HG02571 (cell line): ENCODE data around the gene NIBAN1.
"Not testable (repeated sequence)": the region's sequence is repeated elsewhere in the genome, so short reads cannot be mapped to it uniquely, and the experiment has no call there.

Experiments
- ATAC-seq: cut with Tn5 transposase; IDR thresholded peaks from one replicate; pipeline ENCODE4 v1.9.1; 2021; ENCODE audit warnings: mild to moderate bottlenecking, moderate library complexity; ENCODE audit not compliant: unreplicated experiment

The NIBAN1 gene

GRCh38 chr1:184974056-184974836 is at the start of gene NIBAN1:
NIBAN1 (minus strand) TSS chr1:184974508; CDS start chr1:184974356, 152 bp downstream.
- peak; percentile 52 for ATAC-seq

- no peak for ATAC-seq
These were observed 43.7 kb upstream of the NIBAN1 start for GRCh38 chr1:185017966-185018365.

DNA sequence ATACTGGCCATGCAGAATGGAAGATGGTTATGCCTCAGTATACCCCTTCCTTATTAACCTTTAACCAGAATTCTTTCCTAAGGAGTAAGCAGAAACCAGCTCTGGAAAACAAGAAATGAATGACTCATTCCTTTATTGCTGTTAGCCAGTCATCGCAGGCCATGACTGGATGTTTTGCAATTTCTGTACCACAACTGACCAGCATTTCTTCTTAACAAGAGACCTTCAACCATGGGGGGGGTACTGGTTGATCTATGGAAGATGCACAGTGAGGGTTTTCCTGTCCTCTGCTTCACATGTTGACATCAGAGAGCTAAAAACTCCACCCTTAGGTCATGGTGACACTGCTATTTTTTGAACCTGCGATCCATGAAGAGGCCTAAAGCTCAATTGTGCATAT is 43.0 kb upstream of the NIBAN1 start:
- ATAC-seq = no peak

- no peak for ATAC-seq
These were observed 42.6 kb upstream of the NIBAN1 start for GRCh38 chr1:185016880-185017279.

DNA sequence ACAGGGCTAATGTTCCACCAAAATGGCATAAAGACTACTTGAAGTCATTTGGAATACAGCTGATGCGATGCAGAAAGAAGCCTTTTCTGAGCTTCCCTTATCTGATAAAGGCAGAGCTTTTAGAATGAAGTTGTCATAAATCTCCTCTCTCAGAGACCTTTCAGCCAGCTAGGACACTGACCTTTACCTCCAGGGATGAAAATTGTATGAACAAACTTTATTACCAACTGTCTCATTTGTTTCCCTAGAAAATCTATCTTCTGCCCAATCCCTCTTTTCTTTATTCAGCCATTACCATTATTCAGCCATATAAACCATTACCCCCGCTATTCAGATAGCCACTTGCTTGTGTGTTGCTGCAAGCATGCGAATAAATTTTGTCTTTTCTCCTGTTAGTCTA is 41.3 kb upstream of the NIBAN1 start:
- ATAC-seq = no peak

GRCh38 chr1:185014941-185015340 is 40.6 kb upstream of the NIBAN1 start:
- ATAC-seq = no peak

GRCh38 chr1:185010361-185010760 is 36.1 kb upstream of the NIBAN1 start:
- ATAC-seq = no peak

DNA sequence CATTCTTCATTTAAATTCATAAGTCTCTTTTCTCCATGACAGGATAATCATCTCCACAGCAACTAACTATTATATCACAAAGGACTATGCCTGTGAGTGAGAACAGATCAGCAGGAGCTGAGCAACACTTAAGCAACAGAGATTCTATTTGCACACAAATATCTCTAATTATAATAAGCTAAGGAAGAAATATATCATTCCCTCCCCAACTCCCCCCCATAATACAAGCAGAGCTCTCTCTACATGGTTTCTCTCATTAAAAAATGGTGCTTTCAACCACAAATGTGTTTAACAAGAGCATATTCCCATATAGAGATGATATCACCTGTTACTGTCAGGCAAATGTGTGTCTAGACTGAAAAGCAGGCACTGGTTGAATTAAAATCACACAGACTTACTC is 34.5 kb upstream of the NIBAN1 start:
- no peak for ATAC-seq

- not testable (repeated sequence) for ATAC-seq
These were observed 27.1 kb upstream of the NIBAN1 start for GRCh38 chr1:185001312-185001880.

DNA sequence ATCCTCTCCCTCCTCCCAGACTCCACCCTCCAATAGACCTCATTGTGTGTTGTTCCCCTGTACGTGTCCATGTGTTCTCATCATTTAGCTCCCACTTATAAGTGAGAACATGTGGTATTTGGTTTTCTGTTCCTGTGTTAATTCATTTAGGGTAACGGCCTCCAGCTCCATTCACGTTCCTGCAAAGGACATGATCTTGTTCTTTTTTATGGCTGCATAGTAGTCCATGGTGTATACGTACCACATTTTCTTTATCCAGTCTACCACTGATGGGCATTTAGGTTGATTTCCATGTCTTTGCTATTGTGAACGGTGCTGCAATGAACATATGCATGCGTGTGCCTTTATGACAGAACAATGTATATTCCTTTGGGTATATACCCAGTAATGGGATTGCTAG is 25.7 kb upstream of the NIBAN1 start:
- not testable (repeated sequence) for ATAC-seq

GRCh38 chr1:184994301-184994700 is 20.0 kb upstream of the NIBAN1 start:
- ATAC-seq = no peak

DNA sequence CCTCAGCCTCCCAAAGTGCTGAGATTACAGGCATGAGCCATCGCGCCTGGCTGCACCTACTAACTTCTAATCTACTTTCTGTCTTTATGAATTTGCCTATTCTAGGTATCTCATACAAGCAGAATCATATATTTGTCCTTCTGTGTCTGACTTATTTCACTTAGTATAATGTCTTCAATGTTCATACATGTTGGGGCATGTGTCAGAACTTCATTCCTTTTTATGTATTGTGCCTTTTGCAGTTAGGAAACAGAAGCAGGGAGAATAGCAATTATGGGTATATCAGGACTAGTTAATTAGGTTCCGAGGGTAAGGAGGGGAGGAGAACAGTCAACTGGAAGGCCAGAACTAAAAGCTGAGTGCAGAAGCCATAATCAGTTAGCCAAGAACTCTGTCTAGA is 18.0 kb upstream of the NIBAN1 start:
- no peak for ATAC-seq

- ATAC-seq = no peak
These were observed 15.9 kb upstream of the NIBAN1 start for GRCh38 chr1:184990204-184990603.

DNA sequence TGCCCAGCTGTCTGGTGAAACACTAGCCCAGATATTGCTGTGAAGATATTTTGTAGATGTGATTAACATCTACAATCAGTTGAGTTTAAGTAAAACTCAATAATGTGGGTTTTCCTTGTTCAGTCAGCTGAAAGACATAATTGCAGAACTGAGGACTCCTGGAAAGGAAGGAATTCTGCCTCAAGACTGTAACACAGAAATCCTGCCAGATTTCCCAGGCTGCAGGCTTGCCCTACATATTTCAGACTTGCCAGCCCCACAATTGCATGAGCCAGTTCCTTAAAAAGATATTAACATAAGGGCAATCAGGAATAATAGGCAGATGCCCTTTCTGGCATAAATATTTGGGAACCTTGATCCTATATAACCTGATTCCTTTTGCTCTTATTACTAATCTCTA is 14.2 kb upstream of the NIBAN1 start:
- no peak for ATAC-seq

DNA sequence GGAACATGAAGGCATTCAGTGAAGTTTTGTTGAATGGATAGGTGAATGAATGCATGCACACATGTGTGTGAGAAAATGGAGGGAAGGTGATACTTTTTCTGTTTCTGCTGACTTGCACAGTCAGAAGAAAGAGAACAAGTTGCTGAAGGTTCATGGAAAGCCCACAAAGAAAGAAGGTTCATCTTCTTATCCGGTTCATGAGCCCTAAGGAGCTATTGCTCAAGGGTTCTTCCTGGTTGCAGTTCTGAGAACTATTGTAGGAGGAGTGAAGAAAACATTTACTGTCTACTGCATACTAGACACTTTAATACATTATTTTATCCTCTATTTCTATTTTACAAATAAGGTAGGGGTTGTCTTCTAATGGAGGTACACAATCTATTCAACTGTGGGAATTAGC is 13.4 kb upstream of the NIBAN1 start:
- no peak for ATAC-seq

- ATAC-seq = no peak
These were observed 11.9 kb upstream of the NIBAN1 start for GRCh38 chr1:184986250-184986649.

DNA sequence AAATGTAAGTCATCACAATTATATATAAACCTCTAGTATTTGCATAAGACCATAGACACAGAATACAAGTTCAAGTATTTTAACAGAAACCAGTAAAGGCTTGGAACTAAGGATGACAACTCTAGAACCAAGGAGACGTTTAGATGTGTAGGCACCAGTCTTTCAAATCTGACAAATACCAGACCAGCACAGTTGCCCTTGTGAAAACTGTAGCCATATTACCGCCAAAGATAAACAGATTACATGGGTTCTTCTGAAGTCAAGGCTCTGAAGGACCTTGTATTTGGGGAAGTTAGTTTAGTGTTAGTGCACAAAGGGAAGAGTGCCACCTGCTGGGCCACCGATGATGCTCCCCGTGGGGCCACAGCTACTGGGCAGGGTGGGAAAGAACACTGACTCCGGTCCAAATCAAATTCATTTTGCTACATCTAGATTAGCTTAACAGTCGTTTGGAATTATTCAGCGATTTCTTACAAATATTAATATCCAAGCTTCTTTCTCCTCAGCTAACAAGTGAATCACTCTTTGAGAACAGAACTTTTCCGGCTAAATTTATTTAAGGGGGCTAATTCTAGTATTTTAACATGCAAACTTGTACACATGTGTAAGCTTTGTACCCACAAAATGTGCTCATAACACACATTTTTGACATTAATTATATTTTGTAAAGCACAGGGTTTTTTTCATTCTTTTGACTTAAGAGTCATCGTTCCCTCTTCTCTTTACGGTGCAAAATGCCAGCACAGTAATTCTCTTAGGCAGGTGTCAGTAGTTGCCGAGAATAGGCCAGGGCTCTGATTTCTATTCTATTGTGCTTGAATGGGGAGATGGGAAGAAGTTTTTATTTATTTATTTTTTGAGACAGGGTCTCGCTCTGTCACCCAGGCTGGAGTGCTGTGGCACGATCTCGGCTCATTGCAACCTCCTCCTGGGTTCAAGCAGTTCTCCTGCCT is 8.0 kb upstream of the NIBAN1 start:
- peak; percentile 99 for ATAC-seq

DNA sequence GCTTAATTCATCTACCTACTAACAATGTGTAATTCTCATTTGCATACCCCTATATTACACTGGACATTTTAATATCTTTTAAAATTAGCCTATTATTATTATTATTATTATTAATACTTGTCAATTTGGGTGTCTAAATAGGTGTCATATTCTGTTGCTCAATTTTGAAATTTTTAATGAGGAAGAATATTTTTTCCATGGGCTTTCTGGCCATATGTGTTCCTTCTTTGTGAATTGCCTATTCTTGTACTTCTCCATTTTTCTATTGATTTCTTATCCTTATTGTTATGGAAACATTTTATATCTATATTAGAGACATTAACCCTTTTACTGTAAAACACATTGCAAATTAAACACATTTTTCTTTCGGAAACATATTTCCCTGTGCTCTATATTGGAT is 6.4 kb upstream of the NIBAN1 start:
- ATAC-seq = no peak

- no peak for ATAC-seq
These were observed 1.0 kb upstream of the NIBAN1 start for GRCh38 chr1:184975208-184975870.

GRCh38 chr1:184974837-184975115 is 468 bp upstream of the NIBAN1 start:
- no peak for ATAC-seq
